Lung microvascular endothelial cell (primary cell): Measurements from ENCODE around the gene CHCHD1. TPM values are rescaled to one million over a fixed set of nuclear protein-coding genes. Genes with fewer than 3 reads are reported as not detected.
A peak's percentile ranks its signal among the peaks of the same experiment; 100 is the strongest.
"Not testable (repeated sequence)": the region's sequence is repeated elsewhere in the genome, so short reads cannot be mapped to it uniquely, and the experiment has no call there.

Experiments used
- DNase-seq, 2 donors: peaks; one replicate each; pipeline versions ENCODE4 v3.0.0 to v3.0.0-alpha.2; 2010; ENCODE audit warnings: low read depth in 2 of 2
- total RNA-seq: library from RNA; depleted of rRNA; stranded (reverse); fragments of >200 nt; gene quantifications from 2 replicates; pipeline ENCODE4 v1.2.1, GENCODE V29; 2014

Gene CHCHD1
- total RNA-seq, 1 donor from 2014 or later: 28.6 TPM

DNA sequence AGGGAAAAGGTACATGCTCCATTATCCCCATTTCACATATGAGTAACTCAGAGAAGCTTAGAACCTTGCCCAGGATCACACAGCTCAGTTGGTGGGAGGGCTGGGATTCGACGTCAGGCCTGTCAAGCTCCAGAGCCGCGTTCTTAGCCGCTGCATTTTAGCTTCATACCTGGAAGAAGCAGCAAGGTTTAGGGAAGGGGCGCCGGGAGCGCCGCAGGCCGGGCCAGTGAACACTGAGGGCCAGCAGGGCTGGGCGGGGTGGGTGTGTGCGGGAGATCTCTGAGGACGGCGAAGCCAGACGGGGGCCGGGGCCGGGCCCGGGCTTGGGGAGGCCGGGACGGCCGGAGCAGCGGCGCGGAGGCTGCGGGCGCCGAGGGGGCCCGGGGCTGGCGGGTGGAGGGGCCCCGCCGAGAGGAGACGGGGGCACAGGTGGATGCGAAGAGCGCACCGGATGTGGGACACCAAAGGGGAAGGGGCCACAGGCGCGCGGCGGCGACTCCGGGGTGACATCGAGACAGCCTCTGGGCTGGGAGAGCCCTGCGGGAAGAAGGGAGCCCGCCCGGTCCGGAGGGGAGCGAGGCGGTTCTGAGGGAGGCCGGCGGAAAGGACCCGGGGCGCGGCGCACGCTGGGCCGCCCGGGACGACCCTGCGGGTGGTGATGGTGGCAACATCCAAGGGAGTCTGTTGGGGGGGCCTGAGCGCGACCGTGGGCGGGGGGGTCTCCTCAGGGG is 29.1 kb downstream of the CHCHD1 start:
- peak; percentile 26 to 37 for DNase-seq

GRCh38 chr10:73812657-73813056 is 30.8 kb downstream of the CHCHD1 start:
- DNase-seq: no peak

GRCh38 chr10:73813333-73813732 is 31.5 kb downstream of the CHCHD1 start:
- DNase-seq: no peak

- no peak for DNase-seq
Observed at GRCh38 chr10:73814276-73814895, 32.5 kb downstream of the CHCHD1 start.

DNA sequence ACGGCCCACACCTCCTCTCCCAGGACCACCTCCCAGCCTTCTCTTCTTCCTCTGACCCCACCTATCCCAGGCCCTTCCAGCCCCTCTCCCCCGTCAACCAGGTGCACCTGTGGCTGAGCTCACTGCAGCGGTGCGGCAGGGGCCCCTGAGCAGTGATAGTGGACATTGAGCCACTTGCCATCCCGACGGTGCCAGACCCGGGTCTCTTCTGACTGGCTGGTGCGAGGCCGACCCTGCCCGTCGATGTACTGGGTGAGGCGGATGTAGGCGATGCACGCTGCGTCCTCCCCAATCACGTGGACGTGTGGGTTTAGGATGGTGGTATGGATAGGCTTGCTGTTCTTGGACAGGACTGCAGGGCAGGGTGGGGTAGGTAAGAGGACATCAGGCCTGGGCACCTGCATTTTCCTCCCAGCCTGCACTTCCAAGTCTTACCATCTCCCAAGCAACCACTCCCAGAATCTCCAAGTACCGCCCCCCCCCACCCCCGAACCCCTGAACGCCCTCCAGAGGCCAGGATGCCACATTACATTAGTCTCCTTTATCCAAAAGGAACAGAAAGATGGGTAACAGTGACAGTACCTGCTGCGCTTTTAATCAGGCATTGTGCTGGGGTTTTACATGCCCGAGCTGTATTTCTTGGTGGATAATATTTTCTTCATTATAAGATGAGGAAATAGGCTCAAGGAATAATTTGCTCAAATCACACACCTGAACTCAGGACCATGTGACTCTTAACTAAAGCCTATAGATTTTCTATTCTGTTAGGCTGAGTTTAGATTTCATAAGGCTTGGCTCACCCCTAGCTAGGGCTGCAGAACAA is 33.3 kb downstream of the CHCHD1 start:
- DNase-seq: peak in 1 of 2 donors; percentile 26

DNA sequence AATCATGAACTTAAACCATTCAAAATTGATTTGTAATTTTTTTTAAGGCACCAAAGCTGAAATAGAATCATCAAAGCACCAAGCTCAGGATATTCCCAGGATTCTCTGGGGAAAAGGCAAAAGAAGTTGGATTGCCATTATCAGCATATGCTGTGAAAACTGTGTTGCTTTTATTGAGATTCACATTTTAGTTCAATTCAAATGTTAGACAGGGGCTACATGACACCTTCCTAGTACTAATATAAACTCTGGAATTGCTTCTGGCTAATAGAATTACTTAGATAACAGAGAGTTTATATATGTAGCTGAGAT is 33.8 kb downstream of the CHCHD1 start:
- DNase-seq: no peak

- DNase-seq: no peak
Observed at GRCh38 chr10:73816917-73817729, 35.3 kb downstream of the CHCHD1 start.

DNA sequence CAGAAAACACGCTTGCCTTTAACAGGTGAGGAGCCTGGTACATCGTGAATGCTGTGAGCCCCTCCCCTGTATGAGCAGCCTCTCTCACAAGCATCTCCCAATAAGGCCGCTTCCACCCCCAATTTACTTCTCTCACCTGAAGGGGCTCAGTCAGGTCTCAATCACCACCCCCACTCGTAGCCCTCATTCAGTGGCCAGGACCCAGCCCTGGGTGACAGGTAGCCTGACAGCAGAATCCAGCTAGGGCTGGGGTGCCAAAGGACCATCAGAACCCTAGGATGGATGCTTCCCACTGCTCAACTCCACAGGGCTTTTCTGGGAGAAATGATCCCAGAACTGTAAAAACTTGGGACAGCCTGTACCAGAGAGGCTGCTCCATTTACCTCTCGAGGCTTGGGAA is 36.0 kb downstream of the CHCHD1 start:
- no peak for DNase-seq

DNA sequence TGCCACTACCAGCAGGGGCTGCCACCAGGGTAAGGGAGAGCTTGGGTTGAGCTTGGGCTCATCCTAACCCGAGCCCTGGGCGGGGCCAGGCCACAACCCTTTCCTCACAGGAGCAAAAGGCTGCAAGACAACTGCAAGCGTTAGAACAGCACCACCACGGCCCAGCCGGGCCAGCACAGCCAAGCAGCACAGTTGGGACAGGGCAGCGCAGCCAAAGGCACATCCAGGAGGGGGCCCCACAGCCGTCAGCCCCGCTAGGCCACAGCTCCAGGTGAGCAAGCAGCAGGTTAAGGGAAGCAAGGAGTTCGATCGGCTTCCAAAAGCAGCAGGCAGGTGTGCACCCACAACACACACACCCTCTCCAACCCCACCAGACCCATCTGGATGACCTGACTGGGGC is 36.6 kb downstream of the CHCHD1 start:
- DNase-seq: no peak

- peak in 1 of 2 donors; percentile 20 for DNase-seq
Observed at GRCh38 chr10:73819081-73819480, 37.2 kb downstream of the CHCHD1 start.

GRCh38 chr10:73819513-73820093 is 37.8 kb downstream of the CHCHD1 start:
- peak; percentile 76 to 77 for DNase-seq

- DNase-seq: no peak
Observed at GRCh38 chr10:73823391-73823790, 41.5 kb downstream of the CHCHD1 start.

- DNase-seq: no peak
Observed at GRCh38 chr10:73824146-73824725, 42.4 kb downstream of the CHCHD1 start.

- no peak for DNase-seq
Observed at GRCh38 chr10:73827346-73828089, 45.7 kb downstream of the CHCHD1 start.

- no peak for DNase-seq
Observed at GRCh38 chr10:73828161-73828560, 46.3 kb downstream of the CHCHD1 start.

- not testable (repeated sequence) for DNase-seq
Observed at GRCh38 chr10:73829090-73829489, 47.2 kb downstream of the CHCHD1 start.
